GM12864 (cell line): ENCODE results near the gene GKN1.

ENCODE experiments used
- DNase-seq: peaks from one replicate; pipeline ENCODE4 v3.0.0-alpha.2; 2011; ENCODE audit warnings: low read depth
- H3K4me3 ChIP-seq: 2 replicates; pipeline ENCODE4 v1.5.1; 2011; ENCODE audit warnings: mild to moderate bottlenecking, low read depth, low read length, control low read depth
- CTCF ChIP-seq: IDR thresholded peaks from 2 replicates; pipeline ENCODE4 v1.5.1; 2011; ENCODE audit warnings: low read depth, mild to moderate bottlenecking, moderate library complexity, low read length, control low read depth, inconsistent platforms; ENCODE audit errors: missing control alignments

The GKN1 gene

GRCh38 chr2:68970566-68971265 lies 3.7 kb upstream of the GKN1 start:
- H3K4me3 ChIP-seq, result no peak overlapping the region
- TF ChIP-seq CTCF, result no peak
- DNase-seq, result no peak

- TF ChIP-seq CTCF, result no peak
Measured at GRCh38 chr2:68971591-68972231, 2.7 kb upstream of the GKN1 start.

GRCh38 chr2:68974946-68975665 lies 670 bp downstream of the GKN1 start:
- TF ChIP-seq CTCF, result no peak
- no peak for DNase-seq
- no peak overlapping the region for H3K4me3 ChIP-seq

More at GRCh38 chr2:68971591-68972231, 2.7 kb upstream of the GKN1 start:
- H3K4me3 ChIP-seq, result no peak overlapping the region
- no peak for DNase-seq

- H3K4me3 ChIP-seq, result no peak overlapping the region
- DNase-seq, result no peak
- no peak for TF ChIP-seq CTCF
Measured at GRCh38 chr2:68975844-68976243, 1.4 kb downstream of the GKN1 start.

- H3K4me3 ChIP-seq, result no peak overlapping the region
- no peak for TF ChIP-seq CTCF
- no peak for DNase-seq
Measured at GRCh38 chr2:68977453-68977852, 3.0 kb downstream of the GKN1 start.

GRCh38 chr2:68978098-68978497 lies 3.7 kb downstream of the GKN1 start:
- no peak overlapping the region for H3K4me3 ChIP-seq
- DNase-seq, result no peak
- TF ChIP-seq CTCF, result no peak

- no peak for TF ChIP-seq CTCF
- H3K4me3 ChIP-seq, result no peak overlapping the region
- DNase-seq, result no peak
Measured at GRCh38 chr2:68980956-68981355, 6.5 kb downstream of the GKN1 start.
